Measurements from ENCODE around the gene C12orf60.

The C12orf60 gene

DNA sequence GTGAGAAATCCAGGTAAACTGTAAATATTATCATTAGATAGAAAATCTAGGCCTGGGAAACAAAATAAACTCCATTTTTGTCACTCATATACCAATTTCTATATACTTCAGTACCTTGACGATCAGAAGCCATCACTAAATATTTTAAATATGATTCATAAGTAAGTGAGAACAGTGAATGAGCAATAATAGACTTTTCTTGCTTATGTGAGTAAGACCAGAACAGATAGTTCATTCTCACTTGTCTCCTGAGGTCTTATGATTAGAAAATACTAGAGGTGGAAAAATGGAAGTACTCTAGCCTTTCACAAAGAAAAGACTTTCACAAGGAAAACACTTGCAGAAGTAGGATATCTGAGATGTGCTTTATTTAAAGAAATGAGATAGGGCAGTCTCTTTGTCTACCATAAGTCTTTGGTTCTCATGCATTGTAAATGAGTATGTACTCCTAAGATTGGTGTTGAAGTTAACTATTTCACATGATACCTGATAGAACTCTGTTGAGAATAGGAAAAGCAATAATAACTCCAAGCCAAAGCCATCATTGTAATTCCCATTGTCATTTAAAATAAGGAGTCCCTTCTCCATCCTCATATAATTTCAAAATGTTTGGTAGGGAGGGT, 20.7 kb downstream of the C12orf60 start:
- TF ChIP-seq, protein P1, sequence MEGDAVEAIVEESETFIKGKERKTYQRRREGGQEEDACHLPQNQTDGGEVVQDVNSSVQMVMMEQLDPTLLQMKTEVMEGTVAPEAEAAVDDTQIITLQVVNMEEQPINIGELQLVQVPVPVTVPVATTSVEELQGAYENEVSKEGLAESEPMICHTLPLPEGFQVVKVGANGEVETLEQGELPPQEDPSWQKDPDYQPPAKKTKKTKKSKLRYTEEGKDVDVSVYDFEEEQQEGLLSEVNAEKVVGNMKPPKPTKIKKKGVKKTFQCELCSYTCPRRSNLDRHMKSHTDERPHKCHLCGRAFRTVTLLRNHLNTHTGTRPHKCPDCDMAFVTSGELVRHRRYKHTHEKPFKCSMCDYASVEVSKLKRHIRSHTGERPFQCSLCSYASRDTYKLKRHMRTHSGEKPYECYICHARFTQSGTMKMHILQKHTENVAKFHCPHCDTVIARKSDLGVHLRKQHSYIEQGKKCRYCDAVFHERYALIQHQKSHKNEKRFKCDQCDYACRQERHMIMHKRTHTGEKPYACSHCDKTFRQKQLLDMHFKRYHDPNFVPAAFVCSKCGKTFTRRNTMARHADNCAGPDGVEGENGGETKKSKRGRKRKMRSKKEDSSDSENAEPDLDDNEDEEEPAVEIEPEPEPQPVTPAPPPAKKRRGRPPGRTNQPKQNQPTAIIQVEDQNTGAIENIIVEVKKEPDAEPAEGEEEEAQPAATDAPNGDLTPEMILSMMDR (IDR thresholded peaks at IDR 0.05; ENCODE audit: control insufficient read depth, extremely low read depth, insufficient read depth): no peak

GRCh38 chr12:14825256-14825655, 21.8 kb downstream of the C12orf60 start:
- DNase-seq (ENCODE audit: low read depth): no peak
- no peak overlapping the region for H3K4me3 ChIP-seq (ENCODE audit: low read depth, low read length)
- TF ChIP-seq, protein P1 (IDR thresholded peaks at IDR 0.05; ENCODE audit: control insufficient read depth, extremely low read depth, insufficient read depth): no peak

More for the DNA sequence above, 20.7 kb downstream of the C12orf60 start:
- no peak overlapping the region for H3K4me3 ChIP-seq (ENCODE audit: low read depth, low read length)
- DNase-seq (ENCODE audit: low read depth): no peak

DNA sequence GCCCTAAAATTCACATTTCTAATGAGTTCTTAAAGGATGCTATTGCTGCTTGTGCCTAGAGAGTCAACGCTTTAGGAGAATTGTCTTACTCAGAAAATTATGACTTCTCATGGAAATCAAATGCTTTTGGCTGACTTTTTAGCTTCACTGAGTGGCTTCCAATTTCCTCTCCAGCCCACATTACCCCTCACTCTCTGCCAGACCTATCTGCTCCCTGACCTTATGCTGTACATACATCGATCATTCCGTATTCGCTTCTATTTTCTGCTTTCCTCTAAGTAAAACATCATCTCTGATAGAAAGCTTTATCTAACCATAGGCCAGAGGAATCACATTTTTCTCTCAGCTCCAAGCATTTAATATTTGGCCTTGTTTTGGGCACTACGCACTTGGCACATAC, 23.0 kb downstream of the C12orf60 start:
- H3K4me3 ChIP-seq (ENCODE audit: low read depth, low read length): no peak overlapping the region
- TF ChIP-seq, protein P1 (IDR thresholded peaks at IDR 0.05; ENCODE audit: control insufficient read depth, extremely low read depth, insufficient read depth): no peak
- no peak for DNase-seq (ENCODE audit: low read depth)

DNA sequence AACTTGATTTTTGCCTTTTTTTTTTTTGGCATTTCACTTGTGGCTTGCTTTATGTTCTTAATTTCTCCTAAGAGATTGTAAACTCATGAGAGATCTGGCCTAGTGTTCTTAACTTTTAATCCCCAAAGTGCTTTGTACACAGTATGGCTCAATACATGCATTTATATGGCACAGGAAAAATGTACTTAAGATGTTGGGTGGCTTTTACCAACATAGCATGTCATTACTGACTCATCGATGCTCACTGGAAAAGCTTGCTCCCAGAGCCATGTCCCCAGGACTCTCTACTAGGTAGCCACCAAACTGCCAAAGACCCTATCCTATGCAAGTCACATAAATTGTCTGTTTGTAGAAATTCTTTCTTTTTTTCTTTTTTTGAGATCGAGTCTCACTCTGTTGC, 23.6 kb downstream of the C12orf60 start:
- DNase-seq (ENCODE audit: low read depth): no peak
- TF ChIP-seq, protein P1 (IDR thresholded peaks at IDR 0.05; ENCODE audit: control insufficient read depth, extremely low read depth, insufficient read depth): no peak
- no peak overlapping the region for H3K4me3 ChIP-seq (ENCODE audit: low read depth, low read length)

GRCh38 chr12:14828892-14829291, 25.4 kb downstream of the C12orf60 start:
- TF ChIP-seq, protein P1 (IDR thresholded peaks at IDR 0.05; ENCODE audit: control insufficient read depth, extremely low read depth, insufficient read depth): no peak
- no peak for DNase-seq (ENCODE audit: low read depth)
- no peak overlapping the region for H3K4me3 ChIP-seq (ENCODE audit: low read depth, low read length)

- TF ChIP-seq, protein P1 (IDR thresholded peaks at IDR 0.05; ENCODE audit: control insufficient read depth, extremely low read depth, insufficient read depth): no peak
- H3K4me3 ChIP-seq (ENCODE audit: low read depth, low read length): no peak overlapping the region
- DNase-seq (ENCODE audit: low read depth): no peak
These were observed 29.9 kb downstream of the C12orf60 start for GRCh38 chr12:14833336-14833735.

DNA sequence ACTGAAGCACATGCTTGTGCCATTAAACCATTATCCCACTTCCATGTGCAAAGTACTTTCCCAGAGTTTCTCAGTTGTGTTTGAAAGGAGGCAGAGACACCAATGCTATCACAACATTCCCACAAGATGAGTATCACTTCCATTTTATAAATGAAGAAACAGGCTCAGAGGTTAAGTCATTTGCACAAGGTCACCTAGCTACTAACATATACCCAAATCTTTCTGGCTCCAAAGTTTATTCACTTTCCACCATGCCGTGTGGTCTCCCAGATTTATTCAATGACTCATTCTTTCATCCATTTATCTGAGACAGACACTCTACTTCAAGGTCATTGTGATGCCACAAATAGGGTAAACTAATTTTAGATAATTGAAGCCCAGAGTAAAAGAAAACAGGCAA, 30.5 kb downstream of the C12orf60 start:
- TF ChIP-seq, protein P1 (IDR thresholded peaks at IDR 0.05; ENCODE audit: control insufficient read depth, extremely low read depth, insufficient read depth): no peak
- DNase-seq (ENCODE audit: low read depth): no peak
- H3K4me3 ChIP-seq (ENCODE audit: low read depth, low read length): no peak overlapping the region

Data from LNCaP clone FGC (cell line).